ENCODE data around the gene LRP8. TPM values are rescaled to one million over a fixed set of nuclear protein-coding genes. Genes with fewer than 3 reads are reported as not detected.

The LRP8 gene
- total and polyA plus RNA-seq, 10 donors, result 1.7 to 14.4 (median 5.5) TPM

- H3K4me3 ChIP-seq, result no peak overlapping the region
- TF ChIP-seq CTCF (IDR thresholded peaks at IDR 0.05 in 8 of 11, conservative IDR thresholded peaks at IDR 0.05 in 3 of 11) (no peak), POLR2AphosphoS5 (IDR thresholded peaks at IDR 0.05) (no peak)
- DNase-seq, result no peak
- no peaks in the 10 kb centered on the region for H3K27me3 ChIP-seq (replicated peaks in 1 of 7)
- no peak overlapping the region for H3K27ac ChIP-seq
- 38 to 57% (median 47%) methylated on average over 1 of the region's 1 CpG for WGBS, 5 donors
- peaks cover 0 to 40% (median 18%) of the 10 kb centered on the region in 6 donors for H3K4me1 ChIP-seq
- intact Hi-C loops (cut with DNase I; ENCODE audit: low total_unique reads), result no loop called here
- H3K9me3 ChIP-seq, result no peaks in the 10 kb centered on the region
- H3K36me3 ChIP-seq, result peaks cover 0 to 42% (median 0%) of the 10 kb centered on the region in 6 donors
Measured at GRCh38 chr1:53316424-53316765, 11.5 kb downstream of the LRP8 start.

GRCh38 chr1:53315456-53316423 is 12.1 kb downstream of the LRP8 start:
- Histone ChIP-seq H3K9me3 (no peaks in the 10 kb centered on the region), H3K27ac (no peak overlapping the region), H3K36me3 (peaks cover 0 to 35% (median 0%) of the 10 kb centered on the region in 6 donors), H3K4me1 (peaks cover 0 to 40% (median 18%) of the 10 kb centered on the region in 6 donors), H3K27me3 (replicated peaks in 1 of 7) (no peaks in the 10 kb centered on the region), H3K4me3 (no peak overlapping the region)
- DNase-seq, result peak; percentile 54
- intact Hi-C loops (cut with DNase I; ENCODE audit: low total_unique reads), result no loop called here
- TF ChIP-seq POLR2A (IDR thresholded peaks at IDR 0.05) (no peak), POLR2AphosphoS5 (IDR thresholded peaks at IDR 0.05) (no peak), CTCF (IDR thresholded peaks at IDR 0.05 in 8 of 11, conservative IDR thresholded peaks at IDR 0.05 in 3 of 11) (no peak)
- WGBS, 5 donors, result 68 to 80% (median 75%) methylated on average over 10 of the region's 10 CpGs

- H3K27me3 ChIP-seq (replicated peaks in 1 of 7), result no peaks in the 10 kb centered on the region
- peaks cover 0 to 28% (median 0%) of the 10 kb centered on the region in 6 donors for H3K36me3 ChIP-seq
- H3K9me3 ChIP-seq, result no peaks in the 10 kb centered on the region
- TF ChIP-seq POLR2A (IDR thresholded peaks at IDR 0.05) (no peak), CTCF (IDR thresholded peaks at IDR 0.05 in 8 of 11, conservative IDR thresholded peaks at IDR 0.05 in 3 of 11) (no peak), POLR2AphosphoS5 (IDR thresholded peaks at IDR 0.05) (no peak)
- H3K27ac ChIP-seq, result no peak overlapping the region
- intact Hi-C loops (cut with DNase I; ENCODE audit: low total_unique reads), result no loop called here
- WGBS, 5 donors, result 87 to 98% (median 94%) methylated on average over 3 of the region's 3 CpGs
- DNase-seq, result no peak
- H3K4me1 ChIP-seq, result peaks cover 0 to 40% (median 18%) of the 10 kb centered on the region in 6 donors
- H3K4me3 ChIP-seq, result no peak overlapping the region
Measured at GRCh38 chr1:53315046-53315445, 12.8 kb downstream of the LRP8 start.

GRCh38 chr1:53314606-53315005 is 13.3 kb downstream of the LRP8 start:
- intact Hi-C loops (cut with DNase I; ENCODE audit: low total_unique reads), result no loop called here
- H3K27me3 ChIP-seq (replicated peaks in 1 of 7), result no peaks in the 10 kb centered on the region
- TF ChIP-seq CTCF (IDR thresholded peaks at IDR 0.05 in 8 of 11, conservative IDR thresholded peaks at IDR 0.05 in 3 of 11), result no peak
- no peak for TF ChIP-seq POLR2AphosphoS5 (IDR thresholded peaks at IDR 0.05)
- no peak for TF ChIP-seq POLR2A (IDR thresholded peaks at IDR 0.05)
- 78 to 94% (median 91%) methylated on average over 6 to 7 of the region's 7 CpGs for WGBS, 5 donors
- H3K4me3 ChIP-seq, result no peak overlapping the region
- no peak overlapping the region for H3K27ac ChIP-seq
- no peaks in the 10 kb centered on the region for H3K9me3 ChIP-seq
- peak; percentile 41 for DNase-seq
- H3K4me1 ChIP-seq, result peaks cover 0 to 40% (median 18%) of the 10 kb centered on the region in 6 donors
- H3K36me3 ChIP-seq, result peaks cover 0 to 25% (median 0%) of the 10 kb centered on the region in 6 donors

All from spleen (tissue), 11 donors.